ENCODE results near the gene CDYL2.
"Not testable (repeated sequence)": the region's sequence is repeated elsewhere in the genome, so short reads cannot be mapped to it uniquely, and the experiment has no call there.

Gene CDYL2

DNA sequence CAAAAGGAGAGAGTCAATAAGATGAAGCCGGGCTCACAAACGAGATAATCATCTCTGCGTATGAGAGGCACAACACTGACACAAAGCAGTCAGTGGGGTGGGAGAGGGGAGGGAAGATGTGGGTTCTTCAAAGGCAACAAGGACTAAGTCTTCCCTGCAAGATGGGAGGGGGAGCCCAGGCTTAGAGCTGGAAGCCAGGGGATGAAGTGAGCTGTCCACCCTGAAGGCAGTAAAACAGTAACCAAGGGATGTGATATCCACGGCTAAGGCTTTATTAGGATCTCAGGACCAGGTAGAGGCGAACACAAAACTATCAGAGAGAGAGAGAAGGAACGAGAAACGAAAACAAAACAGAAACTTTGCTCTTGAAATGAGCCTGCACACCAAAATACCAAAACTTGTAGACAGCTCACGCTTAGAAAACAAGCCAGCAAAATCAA, 147.7 kb downstream of the CDYL2 start:
- no peaks in the 10 kb centered on the region for H3K36me3 ChIP-seq (ENCODE audit: control insufficient read depth, insufficient read depth, low read length)
- H3K4ac ChIP-seq (ENCODE audit: low read depth, low read length): no peak overlapping the region
- no peak overlapping the region for H3K4me2 ChIP-seq (ENCODE audit: low read length)
- no peak overlapping the region for H3K9ac ChIP-seq (ENCODE audit: low read length)
- no peak overlapping the region for H2AK5ac ChIP-seq (ENCODE audit: low read length)
- H3K18ac ChIP-seq (ENCODE audit: low read length): no peak overlapping the region
- no peaks in the 10 kb centered on the region for H3K27me3 ChIP-seq (ENCODE audit: insufficient read depth, low read length, poor library complexity)
- no peaks in the 10 kb centered on the region for H3K79me2 ChIP-seq (ENCODE audit: control insufficient read depth, insufficient read depth, low read length)
- no peak overlapping the region for H3K4me3 ChIP-seq (ENCODE audit: low read length)
- no CpG with 5 or more reads among the region's 8 CpGs for WGBS (ENCODE audit: extremely low coverage, insufficient coverage, low lambda C conversion rate)
- no peak overlapping the region for H4K5ac ChIP-seq (ENCODE audit: low read length)
- no peak overlapping the region for H2BK5ac ChIP-seq (ENCODE audit: low read length)
- no peak overlapping the region for H2BK120ac ChIP-seq (ENCODE audit: low read depth, low read length)
- no peak for DNase-seq
- H3K56ac ChIP-seq (ENCODE audit: low read length): no peak overlapping the region
- no peaks in the 10 kb centered on the region for H3K79me1 ChIP-seq (ENCODE audit: low read length)
- no peak overlapping the region for H3K27ac ChIP-seq (ENCODE audit: low read depth, low read length)
- H4K8ac ChIP-seq (ENCODE audit: low read depth, low read length): no peak overlapping the region
- no peak overlapping the region for H2BK15ac ChIP-seq (replicated peaks; ENCODE audit: low read depth)
- no peak overlapping the region for H3K23ac ChIP-seq (ENCODE audit: low read length)
- no peaks in the 10 kb centered on the region for H3K4me1 ChIP-seq (ENCODE audit: control insufficient read depth, low read depth, low read length)

- Histone ChIP-seq H3K79me2 (ENCODE audit: control insufficient read depth, insufficient read depth, low read length) (no peaks in the 10 kb centered on the region), H3K9ac (ENCODE audit: low read length) (no peak overlapping the region), H3K27me3 (ENCODE audit: insufficient read depth, low read length, poor library complexity) (no peaks in the 10 kb centered on the region), H3K4me3 (ENCODE audit: low read length) (no peak overlapping the region), H4K5ac (ENCODE audit: low read length) (no peak overlapping the region), H3K4ac (ENCODE audit: low read depth, low read length) (no peak overlapping the region), H2BK5ac (ENCODE audit: low read length) (no peak overlapping the region), H2BK120ac (ENCODE audit: low read depth, low read length) (no peak overlapping the region), H3K56ac (ENCODE audit: low read length) (no peak overlapping the region), H3K36me3 (ENCODE audit: control insufficient read depth, insufficient read depth, low read length) (no peaks in the 10 kb centered on the region), H3K18ac (ENCODE audit: low read length) (no peak overlapping the region), H3K23ac (ENCODE audit: low read length) (no peak overlapping the region), H3K4me2 (ENCODE audit: low read length) (no peak overlapping the region), H2BK15ac (replicated peaks; ENCODE audit: low read depth) (no peak overlapping the region), H2AK5ac (ENCODE audit: low read length) (no peak overlapping the region), H3K79me1 (ENCODE audit: low read length) (no peaks in the 10 kb centered on the region), H3K27ac (ENCODE audit: low read depth, low read length) (no peak overlapping the region), H3K4me1 (ENCODE audit: control insufficient read depth, low read depth, low read length) (no peaks in the 10 kb centered on the region), H4K8ac (ENCODE audit: low read depth, low read length) (no peak overlapping the region)
- WGBS (ENCODE audit: extremely low coverage, insufficient coverage, low lambda C conversion rate): no CpG with 5 or more reads among the region's 4 CpGs
- DNase-seq: no peak
Measured at GRCh38 chr16:80656161-80656560, 148.2 kb downstream of the CDYL2 start.

DNA sequence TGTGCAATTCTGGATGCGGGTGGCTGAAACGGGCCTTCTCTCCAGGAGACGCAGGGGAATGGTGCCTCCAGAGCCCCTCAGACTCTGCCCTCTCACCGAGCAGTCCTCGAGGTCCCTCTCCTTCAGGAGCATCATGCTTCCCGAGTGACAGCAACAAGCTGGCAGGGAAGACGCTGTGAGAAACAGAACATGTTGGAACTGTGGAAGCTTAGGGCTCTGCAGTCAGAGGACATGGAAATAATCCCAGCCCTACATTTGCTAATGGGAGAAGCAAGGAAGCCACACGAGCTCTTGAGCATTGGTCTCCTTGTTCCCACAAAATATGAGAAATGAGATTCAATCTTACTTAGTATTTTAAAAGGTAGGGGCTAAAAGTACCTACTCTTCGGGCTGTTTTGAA, 148.6 kb downstream of the CDYL2 start:
- Histone ChIP-seq H3K18ac (ENCODE audit: low read length) (no peak overlapping the region), H3K79me2 (ENCODE audit: control insufficient read depth, insufficient read depth, low read length) (no peaks in the 10 kb centered on the region), H3K4me2 (ENCODE audit: low read length) (no peak overlapping the region), H3K23ac (ENCODE audit: low read length) (no peak overlapping the region), H3K27ac (ENCODE audit: low read depth, low read length) (no peak overlapping the region), H3K56ac (ENCODE audit: low read length) (no peak overlapping the region), H3K4me1 (ENCODE audit: control insufficient read depth, low read depth, low read length) (no peaks in the 10 kb centered on the region), H3K27me3 (ENCODE audit: insufficient read depth, low read length, poor library complexity) (no peaks in the 10 kb centered on the region), H4K5ac (ENCODE audit: low read length) (no peak overlapping the region), H3K79me1 (ENCODE audit: low read length) (no peaks in the 10 kb centered on the region), H2BK120ac (ENCODE audit: low read depth, low read length) (no peak overlapping the region), H2BK15ac (replicated peaks; ENCODE audit: low read depth) (no peak overlapping the region), H2BK5ac (ENCODE audit: low read length) (no peak overlapping the region), H4K8ac (ENCODE audit: low read depth, low read length) (no peak overlapping the region), H3K9ac (ENCODE audit: low read length) (no peak overlapping the region), H3K4me3 (ENCODE audit: low read length) (no peak overlapping the region), H3K36me3 (ENCODE audit: control insufficient read depth, insufficient read depth, low read length) (no peaks in the 10 kb centered on the region), H2AK5ac (ENCODE audit: low read length) (no peak overlapping the region), H3K4ac (ENCODE audit: low read depth, low read length) (no peak overlapping the region)
- no peak for DNase-seq
- no CpG with 5 or more reads among the region's 9 CpGs for WGBS (ENCODE audit: extremely low coverage, insufficient coverage, low lambda C conversion rate)

DNA sequence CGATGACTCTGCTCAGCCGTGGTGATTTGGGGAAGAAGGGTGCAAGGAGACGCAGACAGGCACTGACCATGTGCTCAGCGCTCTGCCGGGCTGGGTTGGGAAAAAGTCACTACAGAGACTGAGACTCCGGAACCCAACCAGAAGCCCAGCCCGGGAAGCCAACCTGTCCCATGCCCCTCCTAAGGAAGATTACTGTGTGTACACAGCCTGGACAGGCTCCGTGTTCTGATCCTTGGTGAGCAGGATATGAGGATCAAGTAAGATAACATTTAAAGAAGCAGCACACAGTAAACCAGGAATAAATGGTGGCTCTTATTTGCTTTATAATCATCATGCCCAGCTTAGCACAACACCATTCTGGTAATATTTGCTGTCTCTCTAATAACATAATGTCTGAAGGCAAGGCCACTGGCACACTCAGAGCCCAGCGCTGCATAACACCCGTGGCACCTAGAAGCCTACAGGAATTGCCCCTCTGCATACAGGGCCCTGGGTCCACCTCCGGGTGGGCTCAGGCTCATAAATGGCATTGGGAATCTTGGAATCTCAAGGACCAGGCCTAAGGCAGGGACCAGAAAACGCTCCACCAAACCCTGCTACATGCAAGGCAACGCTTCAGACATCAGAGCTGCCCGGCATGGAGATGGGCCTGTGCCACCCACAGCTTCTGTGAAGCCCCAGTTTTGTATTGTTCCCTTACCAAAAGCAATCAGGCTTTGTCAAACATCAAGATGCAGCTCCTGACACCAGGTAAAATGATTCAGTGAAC, 150.1 kb downstream of the CDYL2 start:
- H4K8ac ChIP-seq (ENCODE audit: low read depth, low read length): no peak overlapping the region
- no peak overlapping the region for H2AK5ac ChIP-seq (ENCODE audit: low read length)
- no peak overlapping the region for H2BK5ac ChIP-seq (ENCODE audit: low read length)
- no peaks in the 10 kb centered on the region for H3K36me3 ChIP-seq (ENCODE audit: control insufficient read depth, insufficient read depth, low read length)
- no peak overlapping the region for H3K9ac ChIP-seq (ENCODE audit: low read length)
- H3K4ac ChIP-seq (ENCODE audit: low read depth, low read length): no peak overlapping the region
- no peaks in the 10 kb centered on the region for H3K79me2 ChIP-seq (ENCODE audit: control insufficient read depth, insufficient read depth, low read length)
- H4K5ac ChIP-seq (ENCODE audit: low read length): no peak overlapping the region
- H3K4me1 ChIP-seq (ENCODE audit: control insufficient read depth, low read depth, low read length): no peaks in the 10 kb centered on the region
- H3K27ac ChIP-seq (ENCODE audit: low read depth, low read length): no peak overlapping the region
- DNase-seq: no peak
- no peak overlapping the region for H3K4me2 ChIP-seq (ENCODE audit: low read length)
- H2BK15ac ChIP-seq (replicated peaks; ENCODE audit: low read depth): no peak overlapping the region
- no peak overlapping the region for H2BK120ac ChIP-seq (ENCODE audit: low read depth, low read length)
- H3K18ac ChIP-seq (ENCODE audit: low read length): no peak overlapping the region
- H3K56ac ChIP-seq (ENCODE audit: low read length): no peak overlapping the region
- no peak overlapping the region for H3K4me3 ChIP-seq (ENCODE audit: low read length)
- H3K27me3 ChIP-seq (ENCODE audit: insufficient read depth, low read length, poor library complexity): no peaks in the 10 kb centered on the region
- no peak overlapping the region for H3K23ac ChIP-seq (ENCODE audit: low read length)
- WGBS (ENCODE audit: extremely low coverage, insufficient coverage, low lambda C conversion rate): no CpG with 5 or more reads among the region's 14 CpGs
- no peaks in the 10 kb centered on the region for H3K79me1 ChIP-seq (ENCODE audit: low read length)

- Histone ChIP-seq H3K56ac (ENCODE audit: low read length) (no peak overlapping the region), H2BK5ac (ENCODE audit: low read length) (no peak overlapping the region), H4K5ac (ENCODE audit: low read length) (no peak overlapping the region), H4K8ac (ENCODE audit: low read depth, low read length) (no peak overlapping the region), H3K79me1 (ENCODE audit: low read length) (no peaks in the 10 kb centered on the region), H3K4ac (ENCODE audit: low read depth, low read length) (no peak overlapping the region), H3K23ac (ENCODE audit: low read length) (no peak overlapping the region), H3K4me2 (ENCODE audit: low read length) (no peak overlapping the region), H3K4me1 (ENCODE audit: control insufficient read depth, low read depth, low read length) (no peaks in the 10 kb centered on the region), H2BK120ac (ENCODE audit: low read depth, low read length) (no peak overlapping the region), H3K27me3 (ENCODE audit: insufficient read depth, low read length, poor library complexity) (no peaks in the 10 kb centered on the region), H3K27ac (ENCODE audit: low read depth, low read length) (no peak overlapping the region), H3K9ac (ENCODE audit: low read length) (no peak overlapping the region), H2AK5ac (ENCODE audit: low read length) (no peak overlapping the region), H3K4me3 (ENCODE audit: low read length) (no peak overlapping the region), H2BK15ac (replicated peaks; ENCODE audit: low read depth) (no peak overlapping the region), H3K18ac (ENCODE audit: low read length) (no peak overlapping the region), H3K79me2 (ENCODE audit: control insufficient read depth, insufficient read depth, low read length) (no peaks in the 10 kb centered on the region), H3K36me3 (ENCODE audit: control insufficient read depth, insufficient read depth, low read length) (no peaks in the 10 kb centered on the region)
- no peak for DNase-seq
- no CpG with 5 or more reads among the region's 5 CpGs for WGBS (ENCODE audit: extremely low coverage, insufficient coverage, low lambda C conversion rate)
Measured at GRCh38 chr16:80652441-80652840, 152.0 kb downstream of the CDYL2 start.

- H2BK15ac ChIP-seq (replicated peaks; ENCODE audit: low read depth); H3K27ac ChIP-seq (ENCODE audit: low read depth, low read length); H3K4me1 ChIP-seq (ENCODE audit: control insufficient read depth, low read depth, low read length); H2BK120ac ChIP-seq (ENCODE audit: low read depth, low read length); H3K23ac ChIP-seq (ENCODE audit: low read length); H3K27me3 ChIP-seq (ENCODE audit: insufficient read depth, low read length, poor library complexity); H3K9ac ChIP-seq (ENCODE audit: low read length); H3K4me3 ChIP-seq (ENCODE audit: low read length); H2AK5ac ChIP-seq (ENCODE audit: low read length); H3K56ac ChIP-seq (ENCODE audit: low read length); H3K79me1 ChIP-seq (ENCODE audit: low read length); H3K4ac ChIP-seq (ENCODE audit: low read depth, low read length); H4K8ac ChIP-seq (ENCODE audit: low read depth, low read length); H3K4me2 ChIP-seq (ENCODE audit: low read length); H3K79me2 ChIP-seq (ENCODE audit: control insufficient read depth, insufficient read depth, low read length); H3K18ac ChIP-seq (ENCODE audit: low read length); H3K36me3 ChIP-seq (ENCODE audit: control insufficient read depth, insufficient read depth, low read length); DNase-seq; H2BK5ac ChIP-seq (ENCODE audit: low read length); H4K5ac ChIP-seq (ENCODE audit: low read length): not testable (repeated sequence)
- WGBS (ENCODE audit: extremely low coverage, insufficient coverage, low lambda C conversion rate): no CpG with 5 or more reads among the region's 1 CpG
Measured at GRCh38 chr16:80650281-80650680, 154.1 kb downstream of the CDYL2 start.

Measured in mesendoderm (in vitro differentiated cells).